ENCODE results near the gene SPATA33.
"Not testable (repeated sequence)": the region's sequence is repeated elsewhere in the genome, so short reads cannot be mapped to it uniquely, and the experiment has no call there.

The SPATA33 gene

DNA sequence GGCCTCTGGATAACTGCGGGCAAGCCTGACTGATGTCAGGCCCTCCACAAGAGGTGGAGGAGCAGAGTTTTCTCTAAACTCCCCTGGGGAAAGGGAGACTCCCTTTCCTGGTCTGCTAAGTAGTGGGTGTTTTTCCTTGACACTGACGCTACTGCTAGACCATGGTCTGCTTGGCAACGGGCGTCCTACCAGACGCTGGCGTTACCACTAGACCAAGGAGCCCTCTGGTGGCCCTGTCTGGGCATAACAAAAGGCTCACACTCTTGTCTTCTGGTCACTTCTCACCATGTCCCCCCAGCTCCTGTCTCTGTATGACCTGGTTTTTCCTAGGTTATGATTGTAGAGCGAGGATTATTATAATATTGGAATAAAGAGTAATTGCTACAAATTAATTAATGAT, 9.4 kb downstream of the SPATA33 start:
- not testable (repeated sequence) for DNase-seq

DNA sequence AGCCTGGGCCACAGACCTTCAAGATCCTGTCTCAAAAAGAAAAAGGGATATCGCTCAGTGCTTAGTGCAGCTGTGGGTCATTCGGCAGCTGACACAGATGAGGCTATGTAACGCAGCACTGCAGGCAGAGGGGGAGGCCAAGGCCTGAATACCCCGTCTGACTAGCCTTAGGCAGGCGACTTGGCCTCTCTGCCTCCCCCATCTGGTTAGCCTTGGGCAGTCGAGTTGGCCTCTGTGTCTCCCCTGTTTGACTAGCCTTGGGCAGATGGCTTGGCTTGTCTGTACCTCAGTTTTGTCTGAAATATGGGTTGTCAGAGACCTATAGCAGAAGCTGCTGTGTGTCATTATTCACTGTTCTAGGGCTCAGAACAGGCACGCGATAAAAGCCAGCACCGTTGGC, 10.0 kb downstream of the SPATA33 start:
- DNase-seq, result no peak

DNA sequence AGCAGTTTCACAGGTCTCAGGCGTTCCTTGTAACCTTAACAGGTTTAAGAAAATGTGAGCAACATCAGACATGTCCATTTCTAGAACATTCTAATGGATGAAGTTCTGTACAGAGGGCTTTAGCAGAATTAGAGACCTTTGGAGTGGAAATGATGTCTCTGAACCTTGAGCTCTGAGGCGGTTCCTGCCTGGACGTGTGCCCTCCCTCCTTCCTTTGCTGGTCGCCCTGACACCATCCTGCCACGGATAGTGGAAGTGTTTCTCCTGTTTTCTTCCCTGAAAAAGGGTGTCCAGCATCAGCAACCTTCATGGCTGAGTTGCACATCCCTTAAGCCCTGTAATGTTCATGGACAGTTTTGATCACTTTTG, 11.1 kb downstream of the SPATA33 start:
- no peak for DNase-seq

DNA sequence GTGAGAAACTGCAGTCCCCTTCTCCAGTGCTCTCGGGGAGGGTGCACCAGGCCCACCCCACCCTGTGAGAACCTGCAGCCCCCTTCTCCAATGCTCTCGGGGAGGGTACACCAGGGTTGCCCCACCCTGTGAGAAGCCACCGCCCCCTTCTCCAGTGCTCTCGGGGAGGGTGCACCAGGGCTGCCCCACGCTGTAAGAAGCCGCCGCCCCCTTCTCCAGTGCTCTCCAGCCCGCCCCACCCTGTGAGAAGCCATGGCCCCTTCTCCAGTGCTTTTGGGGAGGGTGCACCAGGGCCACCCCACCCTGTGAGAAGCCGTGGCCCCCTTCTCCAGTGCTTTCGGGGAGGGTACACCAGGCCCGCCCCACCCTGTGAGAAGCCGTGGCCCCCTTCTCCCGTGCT, 12.1 kb downstream of the SPATA33 start:
- no peak for DNase-seq

DNA sequence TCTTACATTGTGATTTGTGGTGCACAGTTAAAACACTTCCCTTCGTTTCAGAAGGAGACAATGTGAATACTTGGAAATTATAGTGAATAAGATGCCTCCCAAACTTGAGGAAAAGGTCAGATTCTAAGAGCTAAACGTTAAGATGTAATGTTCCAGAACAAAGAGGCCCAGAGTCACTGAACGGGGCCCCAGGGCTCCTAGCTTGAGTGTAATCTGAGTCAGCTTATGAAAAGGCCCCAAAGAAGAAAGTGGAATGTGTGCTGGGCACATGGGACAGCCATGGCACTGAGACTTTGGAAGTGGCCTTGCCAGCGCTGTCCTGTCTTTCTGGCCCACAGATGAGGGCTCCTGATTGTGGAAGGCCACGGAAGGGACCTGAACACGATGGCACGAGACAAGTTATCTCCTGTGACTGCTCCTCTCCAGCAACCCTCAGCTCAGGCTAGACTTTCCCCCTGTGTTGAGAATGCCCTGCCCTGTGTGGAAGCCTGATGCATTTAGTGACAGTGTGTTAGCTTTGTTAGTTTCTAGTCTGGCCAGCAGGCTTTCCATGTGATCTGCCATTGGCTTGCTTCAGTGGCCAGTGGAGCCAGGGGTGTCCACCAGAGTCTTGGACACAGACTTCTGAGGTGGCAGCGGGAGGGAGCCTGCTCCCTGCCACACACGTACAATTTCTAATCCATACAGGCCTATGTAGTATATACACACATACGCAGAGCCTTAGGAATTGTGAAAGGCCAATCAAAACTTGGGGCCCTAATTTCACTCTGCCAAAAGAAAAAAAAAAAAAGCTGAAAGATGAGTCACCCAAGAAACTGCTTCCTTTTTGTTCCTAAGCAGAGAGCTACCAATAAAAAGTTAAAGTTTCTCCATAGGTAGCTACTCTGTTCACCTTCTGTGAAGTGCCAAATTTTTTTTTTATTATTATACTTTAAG, 13.1 kb downstream of the SPATA33 start:
- DNase-seq, result no peak

DNA sequence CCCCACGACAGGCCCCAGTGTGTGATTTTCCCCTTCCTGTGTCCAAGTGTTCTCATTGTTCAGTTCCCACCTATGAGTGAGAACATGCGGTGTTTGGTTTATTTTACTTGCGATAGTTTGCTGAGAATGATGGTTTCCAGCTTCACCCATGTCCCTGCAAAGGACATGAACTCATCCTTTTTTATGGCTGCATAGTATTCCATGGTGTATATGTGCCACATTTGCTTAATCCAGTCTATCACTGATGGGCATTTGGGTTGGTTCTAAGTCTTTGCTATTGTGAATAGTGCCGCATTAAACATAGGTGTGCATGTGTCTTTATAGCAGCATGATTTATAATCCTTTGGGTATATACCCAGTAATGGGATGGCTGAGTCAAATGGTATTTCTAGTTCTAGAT, 13.9 kb downstream of the SPATA33 start:
- DNase-seq, result not testable (repeated sequence)

DNA sequence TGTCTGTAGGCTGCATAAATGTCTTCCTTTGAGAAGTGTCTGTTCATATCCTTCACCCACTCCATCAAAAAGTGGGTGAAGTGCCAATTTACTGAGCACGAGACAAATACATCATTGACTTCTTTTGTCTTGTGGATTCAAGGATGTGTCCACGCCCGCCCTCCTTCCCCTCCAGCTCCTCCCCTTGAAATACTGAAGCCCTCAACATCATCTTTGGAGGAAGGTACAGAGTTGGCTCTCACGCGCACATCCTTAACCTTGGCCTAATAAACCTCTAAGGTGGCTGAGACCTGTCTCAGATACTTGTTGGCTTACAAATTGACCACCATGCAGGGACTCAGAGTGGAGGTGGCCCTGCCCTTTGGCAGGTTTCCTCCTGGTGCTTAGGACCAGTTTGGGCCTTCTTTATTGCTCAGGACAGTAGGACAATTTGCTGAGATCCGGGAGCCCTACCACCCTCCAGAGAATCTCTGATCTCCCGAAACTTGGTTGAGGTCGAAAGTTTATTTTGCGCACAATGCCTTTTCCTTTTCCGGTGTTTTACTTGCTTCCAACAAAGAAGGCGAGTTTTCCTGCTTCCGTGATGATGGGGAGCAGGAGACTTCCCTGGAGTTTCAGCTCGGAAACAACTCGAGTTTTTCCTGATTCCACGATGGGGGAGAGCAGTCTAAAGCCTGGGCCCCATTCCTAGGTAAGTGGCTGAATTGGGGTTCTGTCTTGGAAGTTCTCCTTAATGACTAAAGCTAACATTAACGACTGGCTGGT, 14.7 kb downstream of the SPATA33 start:
- no peak for DNase-seq

DNA sequence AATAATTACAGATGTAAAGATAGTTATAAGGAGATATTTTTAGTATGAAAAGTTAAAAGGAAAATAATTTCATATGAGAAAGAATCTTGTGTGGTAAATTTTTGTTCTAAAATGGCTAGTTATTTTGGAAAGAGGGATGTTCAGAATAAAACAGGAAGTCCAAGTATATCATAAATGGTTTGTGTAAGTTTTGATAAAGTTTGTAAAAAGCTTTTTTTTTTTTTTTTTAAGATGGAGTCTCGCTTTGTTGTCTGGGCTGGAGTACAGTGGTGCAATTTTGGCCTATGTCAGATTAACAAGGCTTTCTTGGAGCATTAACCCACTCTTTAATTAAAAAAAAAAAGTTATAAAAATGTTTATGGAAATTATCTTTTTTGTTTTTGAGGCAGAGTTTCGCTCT, 20.6 kb downstream of the SPATA33 start:
- DNase-seq, result no peak

DNA sequence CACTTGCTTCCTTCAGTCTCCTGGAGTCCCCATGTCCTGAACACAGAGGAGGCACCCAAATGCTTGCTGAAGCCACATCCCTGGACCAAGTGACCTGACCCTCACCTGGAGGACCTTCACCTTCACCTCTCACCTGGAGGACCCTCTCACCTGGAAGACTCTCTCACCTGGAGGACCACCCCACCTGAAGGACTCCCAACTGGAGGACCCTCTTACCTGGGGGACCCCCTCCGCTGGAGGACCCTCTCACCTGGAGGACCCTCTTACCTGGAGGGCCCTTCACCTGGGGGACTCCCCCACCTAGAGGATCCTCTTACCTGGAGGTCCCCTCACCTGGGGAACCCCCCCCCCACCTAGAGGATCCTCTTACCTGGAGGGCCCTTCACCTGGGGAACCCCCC, 28.3 kb downstream of the SPATA33 start:
- DNase-seq, result no peak

DNA sequence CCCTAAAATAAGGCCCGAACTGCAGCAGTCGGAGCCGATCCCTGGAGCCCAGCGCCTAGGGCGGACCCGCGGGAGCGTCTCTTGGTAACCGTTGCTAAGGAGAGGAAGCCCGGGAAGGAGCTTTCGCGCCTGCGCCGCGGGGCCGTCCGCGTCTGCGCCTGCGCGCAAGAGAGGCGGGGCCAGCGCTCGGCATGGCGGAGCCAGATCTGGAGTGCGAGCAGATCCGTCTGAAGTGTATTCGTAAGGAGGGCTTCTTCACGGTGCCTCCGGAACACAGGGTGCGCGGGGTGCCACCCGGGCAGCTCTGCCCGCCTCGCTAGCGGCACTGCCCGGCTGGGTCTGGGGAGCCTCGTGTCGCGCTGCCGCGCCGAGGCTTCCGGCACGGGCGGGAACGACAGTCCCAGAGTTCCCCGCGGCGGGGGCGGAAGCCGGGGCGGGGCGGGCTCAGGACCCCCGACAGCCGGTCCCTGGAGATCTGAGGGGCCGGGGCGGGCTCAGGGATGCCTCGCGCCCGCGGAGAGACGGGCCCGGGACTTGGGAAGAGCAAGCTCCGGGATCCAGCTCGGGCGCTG, 29.0 kb downstream of the SPATA33 start, which contains the start of gene CDK10:
Gene CDK10, plus strand, starts transcription at position 170 of the 572 bp plus-strand sequence. Its CDS starts 22 bp downstream, at position 192.
- DNase-seq, result peak; percentile 98

DNA sequence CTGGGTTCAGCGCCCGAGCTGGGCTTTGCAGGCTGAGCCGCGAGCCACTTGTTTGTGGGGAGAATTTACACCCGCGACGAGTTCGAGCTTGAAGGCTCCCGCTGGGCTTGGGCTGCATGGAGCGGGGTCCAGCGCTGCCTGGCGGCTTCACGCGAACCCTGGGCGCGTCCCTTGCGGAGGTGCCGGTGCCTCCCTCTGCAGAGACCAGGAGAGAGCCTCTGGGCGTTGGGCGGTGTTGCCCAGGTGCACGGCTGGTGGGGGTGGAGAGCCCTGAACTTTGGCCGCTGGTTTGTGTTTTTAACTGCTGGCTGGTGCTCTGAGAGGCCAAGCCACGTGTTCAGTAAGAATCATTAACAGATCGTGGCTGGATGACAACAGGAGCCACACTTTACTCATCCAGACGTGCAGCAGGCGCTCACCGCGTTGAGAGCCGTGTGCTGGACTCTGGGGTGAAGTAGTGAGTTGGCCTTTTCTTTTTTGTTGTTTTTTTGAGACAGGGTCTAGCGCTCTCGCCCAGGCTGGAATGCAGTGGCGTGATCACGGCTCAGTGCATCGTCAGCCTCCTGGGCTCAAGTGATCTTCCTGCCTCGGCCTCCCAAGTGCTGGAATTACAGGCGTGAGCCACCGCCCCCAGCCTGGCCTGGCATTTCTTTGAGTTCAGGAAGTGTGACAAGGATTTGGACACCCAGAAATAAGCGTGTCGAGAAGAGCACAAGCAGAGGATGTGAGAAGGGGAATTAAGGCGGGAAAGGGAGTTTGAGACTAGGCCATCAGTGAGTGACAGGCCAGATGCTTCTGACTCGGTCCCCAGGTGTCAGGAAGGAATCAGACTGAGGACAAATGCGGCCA, 29.7 kb downstream of the SPATA33 start:
- no peak for DNase-seq

DNA sequence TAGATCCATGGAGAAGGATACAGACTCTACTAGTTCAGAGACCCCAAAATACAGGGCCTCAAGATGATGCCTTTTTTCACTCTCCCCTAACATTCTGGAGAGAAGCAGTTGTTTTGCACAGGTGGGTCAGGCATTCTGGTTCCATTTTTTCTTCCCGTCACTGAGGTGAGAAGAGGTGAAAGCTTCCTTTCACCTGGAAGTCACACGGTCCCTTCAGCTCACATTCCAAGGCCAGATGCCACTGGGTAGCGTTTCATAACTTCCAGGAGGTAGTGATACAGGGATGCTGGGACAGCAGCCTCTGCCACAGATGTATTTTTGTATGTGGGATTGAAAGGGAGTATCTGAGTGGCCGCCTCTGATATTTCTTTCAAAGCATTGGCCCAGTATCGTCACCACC, 30.8 kb downstream of the SPATA33 start:
- no peak for DNase-seq

DNA sequence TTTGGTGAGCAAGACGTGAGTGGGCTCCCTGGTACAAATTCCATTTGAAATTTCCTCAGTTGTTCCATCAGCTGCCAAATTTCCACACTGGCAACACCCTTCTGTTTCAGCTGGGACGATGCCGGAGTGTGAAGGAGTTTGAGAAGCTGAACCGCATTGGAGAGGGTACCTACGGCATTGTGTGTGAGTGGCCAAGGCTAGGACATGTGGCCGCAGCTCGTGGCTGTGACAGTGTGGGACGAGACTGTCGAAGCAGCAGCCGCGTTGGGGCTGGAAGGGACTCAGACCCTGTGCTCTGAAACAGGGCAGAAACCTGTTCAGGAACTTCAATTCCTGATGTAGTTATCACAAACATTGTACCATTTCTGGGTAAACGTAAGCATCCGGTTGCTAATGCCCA, 31.5 kb downstream of the SPATA33 start:
- no peak for DNase-seq

DNA sequence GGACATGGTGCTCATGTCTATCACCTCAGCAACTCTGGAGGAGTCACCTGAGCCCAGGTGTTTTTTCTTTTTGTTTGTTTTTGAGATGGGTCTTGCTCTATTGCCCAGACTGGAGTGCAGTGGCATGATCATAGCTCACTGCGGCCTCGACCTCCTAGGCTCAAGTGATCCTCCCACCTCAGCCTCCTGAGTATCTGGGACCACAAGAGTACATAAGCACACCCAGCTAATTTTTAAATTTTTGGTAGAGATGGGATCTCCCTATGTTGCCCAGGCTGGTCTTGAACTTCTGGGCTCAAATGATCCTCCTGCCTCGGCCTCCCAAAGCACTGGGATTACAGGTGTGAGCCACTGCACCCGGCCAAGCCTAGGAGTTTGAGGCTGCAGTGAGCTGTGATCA, 32.0 kb downstream of the SPATA33 start:
- not testable (repeated sequence) for DNase-seq

DNA sequence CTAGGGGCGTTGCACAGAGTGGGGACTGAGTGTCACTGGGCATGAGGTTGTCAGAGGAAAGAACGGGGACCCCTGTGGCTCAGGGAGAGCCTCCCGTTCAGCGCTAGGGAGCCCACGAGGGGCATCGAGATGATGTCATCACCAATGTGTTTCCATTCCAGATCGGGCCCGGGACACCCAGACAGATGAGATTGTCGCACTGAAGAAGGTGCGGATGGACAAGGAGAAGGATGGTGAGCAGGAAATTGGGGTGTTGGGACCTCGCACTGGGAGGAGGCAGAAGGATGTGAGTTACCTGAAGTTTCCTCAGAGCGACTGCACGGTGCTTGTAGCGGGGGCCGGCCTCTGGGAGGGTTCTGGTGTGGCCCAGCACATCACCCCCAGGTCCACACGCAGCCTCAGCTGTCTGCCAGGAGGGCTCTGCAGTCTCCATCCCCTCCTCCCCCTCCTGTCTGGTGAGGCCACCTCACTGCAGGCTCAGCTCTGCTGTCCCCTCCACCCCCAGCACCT, 32.8 kb downstream of the SPATA33 start:
- no peak for DNase-seq

DNA sequence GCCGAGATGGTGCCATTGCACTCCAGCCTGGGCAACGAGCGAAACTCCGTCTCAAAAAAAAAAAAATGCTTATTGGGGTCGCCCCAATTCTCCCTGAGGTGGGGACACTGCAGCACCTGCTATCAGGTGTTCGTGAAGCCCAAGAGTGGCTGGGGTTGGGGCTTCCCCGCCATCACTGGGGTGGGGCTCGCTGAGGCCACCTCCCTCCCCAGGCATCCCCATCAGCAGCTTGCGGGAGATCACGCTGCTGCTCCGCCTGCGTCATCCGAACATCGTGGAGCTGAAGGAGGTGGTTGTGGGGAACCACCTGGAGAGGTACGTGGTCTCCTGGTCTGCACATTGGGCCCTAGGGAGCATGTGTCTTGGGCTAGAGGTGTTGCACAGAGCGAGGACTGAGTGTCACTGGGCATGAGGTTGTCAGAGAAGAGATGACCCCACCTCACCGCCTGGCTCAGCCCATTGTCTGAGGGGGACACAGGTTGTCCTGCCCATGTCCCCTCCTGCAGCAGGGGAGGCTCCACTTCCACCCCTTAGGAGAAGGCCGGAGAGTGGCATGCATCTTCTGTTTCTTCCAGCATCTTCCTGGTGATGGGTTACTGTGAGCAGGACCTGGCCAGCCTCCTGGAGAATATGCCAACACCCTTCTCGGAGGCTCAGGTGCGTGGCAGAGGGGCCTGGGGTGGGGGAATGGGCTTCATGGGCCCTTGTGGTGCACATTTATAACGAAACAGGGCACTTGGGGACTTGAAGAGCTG, 33.8 kb downstream of the SPATA33 start:
- DNase-seq, result no peak

DNA sequence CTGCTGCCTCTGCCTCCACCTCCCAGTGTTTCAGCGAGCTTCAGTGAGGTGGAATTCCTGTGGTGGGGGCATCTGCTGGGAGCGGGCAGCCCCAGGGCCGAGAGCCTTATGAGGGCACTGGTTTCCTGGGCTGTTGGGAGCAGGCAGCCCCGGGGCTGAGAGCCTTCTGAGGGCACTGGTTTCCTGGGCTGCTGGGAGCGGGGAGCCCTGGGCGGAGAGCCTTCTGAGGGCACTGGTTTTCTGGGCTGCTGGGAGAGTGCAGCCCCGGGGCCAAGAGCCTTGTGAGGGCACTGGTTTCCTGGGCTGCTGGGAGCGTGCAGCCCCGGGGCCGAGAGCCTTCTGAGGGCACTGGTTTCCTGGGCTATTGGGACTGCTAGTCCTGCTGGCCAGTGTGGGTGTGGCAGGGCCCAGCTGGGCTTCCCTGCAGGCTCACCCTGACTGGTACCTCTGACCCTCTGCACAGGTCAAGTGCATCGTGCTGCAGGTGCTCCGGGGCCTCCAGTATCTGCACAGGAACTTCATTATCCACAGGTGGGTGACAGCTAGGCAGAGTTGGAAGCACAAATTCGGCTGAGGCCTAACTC, 34.4 kb downstream of the SPATA33 start:
- DNase-seq, result no peak

DNA sequence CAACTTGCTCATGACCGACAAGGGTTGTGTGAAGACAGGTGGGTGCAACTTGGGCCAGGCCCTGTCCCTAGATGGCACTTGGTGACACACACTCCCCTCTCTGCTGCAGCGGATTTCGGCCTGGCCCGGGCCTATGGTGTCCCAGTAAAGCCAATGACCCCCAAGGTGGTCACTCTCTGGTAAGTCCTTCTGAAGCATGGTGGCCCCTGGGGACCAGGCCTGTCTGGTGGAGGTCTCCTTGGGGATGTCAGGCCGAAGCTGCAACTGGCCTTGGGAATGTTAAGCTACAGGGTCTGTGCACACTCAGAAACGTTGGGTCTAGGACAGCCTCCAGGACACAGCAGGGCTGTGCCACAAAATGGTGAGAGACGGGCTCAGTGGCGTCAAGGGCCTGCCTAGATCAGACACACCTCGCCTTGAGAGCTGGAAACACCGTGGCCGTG, 35.7 kb downstream of the SPATA33 start:
- no peak for DNase-seq

DNA sequence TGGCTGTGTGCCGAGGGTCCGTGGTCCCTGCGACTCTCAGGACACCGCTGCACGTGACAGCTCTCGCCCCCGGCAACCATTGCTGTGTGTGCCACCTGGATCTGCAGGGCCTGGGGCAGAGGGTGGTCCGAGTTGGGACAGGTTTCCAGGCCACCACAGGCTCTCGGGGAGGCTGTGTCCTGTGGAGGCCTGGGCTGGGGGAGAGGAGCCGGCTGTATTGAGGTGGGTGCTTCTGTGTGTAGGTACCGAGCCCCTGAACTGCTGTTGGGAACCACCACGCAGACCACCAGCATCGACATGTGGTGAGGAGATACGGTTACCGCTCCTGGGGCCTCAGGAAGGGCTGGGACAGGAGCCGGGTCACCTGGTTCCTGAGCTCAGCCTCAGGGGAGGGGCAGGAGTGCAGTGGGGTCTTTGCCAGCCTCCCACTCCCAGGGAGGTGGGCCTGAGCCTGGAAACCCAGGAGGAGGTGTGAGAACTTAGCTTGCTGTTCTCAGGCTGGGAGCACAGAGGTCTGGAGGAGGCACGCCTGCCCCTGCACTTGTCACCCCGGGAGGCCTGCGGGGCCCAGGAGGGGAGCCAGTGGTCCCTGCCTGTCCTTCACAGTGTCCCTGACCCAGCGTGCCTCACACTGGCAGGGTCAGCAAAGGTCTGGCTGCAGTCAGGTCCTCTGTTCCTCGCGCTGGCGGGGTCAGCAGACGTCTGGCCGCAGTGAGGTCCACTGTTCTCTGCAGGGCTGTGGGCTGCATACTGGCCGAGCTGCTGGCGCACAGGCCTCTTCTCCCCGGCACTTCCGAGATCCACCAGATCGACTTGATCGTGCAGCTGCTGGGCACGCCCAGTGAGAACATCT, 36.5 kb downstream of the SPATA33 start:
- no peak for DNase-seq

DNA sequence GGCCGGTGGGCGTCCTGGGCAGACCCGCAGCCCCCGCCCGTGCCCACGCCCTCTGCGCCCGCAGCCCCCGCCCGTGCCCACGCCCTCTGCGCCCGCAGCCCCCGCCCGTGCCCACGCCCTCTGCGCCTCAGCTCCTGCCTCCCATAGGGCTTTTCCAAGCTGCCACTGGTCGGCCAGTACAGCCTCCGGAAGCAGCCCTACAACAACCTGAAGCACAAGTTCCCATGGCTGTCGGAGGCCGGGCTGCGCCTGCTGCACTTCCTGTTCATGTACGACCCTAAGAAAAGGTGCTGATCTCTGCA, 37.1 kb downstream of the SPATA33 start:
- DNase-seq, result not testable (repeated sequence)
